ENCODE measurements around the gene TRABD2A. TPM values are rescaled to one million over a fixed set of nuclear protein-coding genes. Genes with fewer than 3 reads are reported as not detected.

Gene TRABD2A
- total and polyA plus RNA-seq, 2 experiments from 2014 or later: 3.4 to 5.0 TPM

DNA sequence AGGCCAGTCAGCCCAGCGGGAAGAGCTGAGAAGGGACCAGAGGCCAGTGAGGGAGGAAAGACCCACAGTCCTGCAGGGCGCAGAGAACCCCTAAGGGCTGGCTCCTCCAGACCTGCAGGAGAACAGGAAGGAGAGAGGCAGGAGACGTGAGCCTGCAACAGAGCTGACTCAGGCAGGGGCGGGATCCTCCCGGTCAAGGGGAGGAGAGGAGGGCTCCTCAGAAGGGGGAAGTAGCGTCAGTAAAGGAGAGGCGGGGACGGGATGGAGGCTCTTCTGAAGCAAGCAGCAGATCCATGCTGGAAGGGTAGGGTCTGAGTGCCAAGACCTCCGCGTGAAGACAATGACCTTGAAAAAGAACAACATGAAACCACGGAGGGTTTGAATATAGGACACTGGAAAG, 50.8 kb downstream of the TRABD2A start:
- Histone ChIP-seq H3K9ac (no peak overlapping the region), H3K79me2 (ENCODE audit: insufficient read depth) (no peaks in the 10 kb centered on the region), H3K4me1 (ENCODE audit: insufficient read depth) (no peaks in the 10 kb centered on the region), H3K36me3 (ENCODE audit: low read depth) (no peaks in the 10 kb centered on the region), H3K4me3 (no peak overlapping the region), H4K20me1 (ENCODE audit: insufficient read depth) (no peaks in the 10 kb centered on the region), H2AFZ (no peak overlapping the region), H3K27me3 (replicated peaks; ENCODE audit: insufficient read depth) (no peaks in the 10 kb centered on the region), H3K27ac (no peak overlapping the region), H3K4me2 (ENCODE audit: unreplicated experiment) (no peak overlapping the region), H3K9me2 (ENCODE audit: insufficient read depth) (no peaks in the 10 kb centered on the region), H3F3A (ENCODE audit: insufficient read depth) (no peaks in the 10 kb centered on the region), H3K9me3 (ENCODE audit: low read depth) (no peaks in the 10 kb centered on the region)
- 76 to 82% methylated on average over 11 of the region's 11 CpGs for WGBS, 2 experiments (ENCODE audit: low coverage in 1 of 2, low lambda C conversion rate in 2 of 2, missing lambda C conversion rate in 2 of 2)
- DNase-seq: no peak
- TF ChIP-seq EZH2phosphoT487 (IDR thresholded peaks at IDR 0.05; ENCODE audit: insufficient read depth, low read depth): no peak
- no peak for TF ChIP-seq EZH2 (IDR thresholded peaks at IDR 0.05; ENCODE audit: insufficient read depth, poor library complexity, severe bottlenecking)
- in situ Hi-C loops (cut with MboI): no loop called here

DNA sequence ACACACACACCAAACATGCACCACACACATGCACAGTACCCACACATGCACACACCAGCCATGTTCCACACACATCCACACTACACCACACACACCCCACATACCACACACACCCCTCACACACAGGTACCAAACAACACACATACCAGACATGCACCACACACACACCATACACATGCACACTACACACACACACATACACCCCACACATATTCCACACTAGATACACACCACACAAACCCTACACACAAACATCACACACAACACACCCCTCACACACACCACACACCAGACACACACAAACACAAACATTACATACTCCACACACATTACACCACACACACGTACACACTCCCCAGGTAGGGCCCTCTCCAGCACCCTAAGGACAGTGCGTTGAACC, 51.2 kb downstream of the TRABD2A start:
- Histone ChIP-seq H2AFZ (no peak overlapping the region), H3K79me2 (ENCODE audit: insufficient read depth) (no peaks in the 10 kb centered on the region), H3K36me3 (ENCODE audit: low read depth) (no peaks in the 10 kb centered on the region), H3K27me3 (replicated peaks; ENCODE audit: insufficient read depth) (no peaks in the 10 kb centered on the region), H3K4me2 (ENCODE audit: unreplicated experiment) (no peak overlapping the region), H3K27ac (no peak overlapping the region), H3K9ac (no peak overlapping the region), H3K9me3 (ENCODE audit: low read depth) (no peaks in the 10 kb centered on the region), H4K20me1 (ENCODE audit: insufficient read depth) (no peaks in the 10 kb centered on the region), H3K9me2 (ENCODE audit: insufficient read depth) (no peaks in the 10 kb centered on the region), H3K4me1 (ENCODE audit: insufficient read depth) (no peaks in the 10 kb centered on the region), H3K4me3 (no peak overlapping the region), H3F3A (ENCODE audit: insufficient read depth) (no peaks in the 10 kb centered on the region)
- in situ Hi-C loops (cut with MboI): no loop called here
- 95 to 96% methylated on average over 2 of the region's 2 CpGs for WGBS, 2 experiments (ENCODE audit: low coverage in 1 of 2, low lambda C conversion rate in 2 of 2, missing lambda C conversion rate in 2 of 2)
- TF ChIP-seq EZH2phosphoT487 (IDR thresholded peaks at IDR 0.05; ENCODE audit: insufficient read depth, low read depth): no peak
- TF ChIP-seq EZH2 (IDR thresholded peaks at IDR 0.05; ENCODE audit: insufficient read depth, poor library complexity, severe bottlenecking): no peak
- no peak for DNase-seq

DNA sequence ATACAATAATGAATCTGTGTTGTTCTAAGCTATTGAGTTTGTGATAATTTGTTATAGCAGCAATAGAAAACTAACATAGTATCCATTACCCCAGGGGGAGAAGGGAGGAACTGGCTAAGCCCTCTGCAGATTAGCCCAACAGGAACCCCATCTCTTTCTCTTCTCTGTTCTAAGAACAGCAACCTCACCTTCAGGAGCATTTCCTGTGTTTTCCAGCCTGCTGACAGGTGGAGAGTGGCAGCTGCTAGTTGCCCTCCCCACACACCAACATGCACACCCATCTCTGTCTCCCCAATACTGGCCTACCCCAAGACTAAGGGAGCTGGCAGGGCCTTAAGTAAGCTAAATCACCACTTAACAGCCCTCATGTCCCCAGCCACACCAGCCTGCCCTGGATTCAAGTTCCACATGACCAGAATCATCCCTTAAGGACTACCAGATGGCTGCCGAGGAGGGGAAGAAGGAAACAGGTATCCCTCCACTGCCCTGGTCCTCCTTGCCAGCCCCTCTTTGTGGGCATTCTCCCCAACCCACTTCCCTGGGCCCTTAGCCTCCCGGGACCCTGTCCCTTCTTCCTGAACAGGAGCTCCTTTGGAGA, 52.8 kb downstream of the TRABD2A start:
- no peaks in the 10 kb centered on the region for H3K27me3 ChIP-seq (replicated peaks; ENCODE audit: insufficient read depth)
- no peaks in the 10 kb centered on the region for H3K4me1 ChIP-seq (ENCODE audit: insufficient read depth)
- no peaks in the 10 kb centered on the region for H3K36me3 ChIP-seq (ENCODE audit: low read depth)
- no peaks in the 10 kb centered on the region for H4K20me1 ChIP-seq (ENCODE audit: insufficient read depth)
- no peak overlapping the region for H3K9ac ChIP-seq
- H3K27ac ChIP-seq: no peak overlapping the region
- H3K9me3 ChIP-seq (ENCODE audit: low read depth): no peaks in the 10 kb centered on the region
- no peak overlapping the region for H3K4me3 ChIP-seq
- TF ChIP-seq EZH2phosphoT487 (IDR thresholded peaks at IDR 0.05; ENCODE audit: insufficient read depth, low read depth): no peak
- TF ChIP-seq EZH2 (IDR thresholded peaks at IDR 0.05; ENCODE audit: insufficient read depth, poor library complexity, severe bottlenecking): no peak
- H3K4me2 ChIP-seq (ENCODE audit: unreplicated experiment): no peak overlapping the region
- no peak for DNase-seq
- H2AFZ ChIP-seq: no peak overlapping the region
- H3K79me2 ChIP-seq (ENCODE audit: insufficient read depth): no peaks in the 10 kb centered on the region
- in situ Hi-C loops (cut with MboI): no loop called here
- no peaks in the 10 kb centered on the region for H3K9me2 ChIP-seq (ENCODE audit: insufficient read depth)
- H3F3A ChIP-seq (ENCODE audit: insufficient read depth): no peaks in the 10 kb centered on the region
- 48 to 86% methylated on average over 2 of the region's 2 CpGs for WGBS, 2 experiments (ENCODE audit: low coverage in 1 of 2, low lambda C conversion rate in 2 of 2, missing lambda C conversion rate in 2 of 2)

DNA sequence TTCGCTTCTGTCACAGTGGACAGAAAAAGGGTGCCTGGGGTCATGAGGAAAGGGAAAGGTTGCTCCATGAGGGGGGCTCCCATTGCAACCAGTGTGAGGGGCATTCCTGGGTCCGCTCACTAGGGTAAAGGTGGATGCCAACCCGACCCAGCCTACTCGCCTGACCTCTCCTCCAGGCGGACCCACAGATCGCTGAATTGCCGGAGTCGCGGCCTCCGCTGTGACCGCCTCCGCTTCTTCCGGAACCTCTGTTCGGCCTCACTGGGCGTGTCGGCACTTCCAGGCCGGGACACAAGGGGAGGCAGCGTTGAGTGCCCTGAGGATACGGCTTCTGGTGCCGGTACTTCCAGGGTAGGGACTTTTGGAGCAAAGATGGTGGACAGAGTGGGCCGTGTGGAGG, 57.1 kb downstream of the TRABD2A start:
- Histone ChIP-seq H2AFZ (no peak overlapping the region), H3K9me3 (ENCODE audit: low read depth) (no peaks in the 10 kb centered on the region), H3K9ac (no peak overlapping the region), H3K4me2 (ENCODE audit: unreplicated experiment) (no peak overlapping the region), H3F3A (ENCODE audit: insufficient read depth) (no peaks in the 10 kb centered on the region), H3K4me1 (ENCODE audit: insufficient read depth) (no peaks in the 10 kb centered on the region), H3K27me3 (replicated peaks; ENCODE audit: insufficient read depth) (no peaks in the 10 kb centered on the region), H3K27ac (no peak overlapping the region), H3K9me2 (ENCODE audit: insufficient read depth) (no peaks in the 10 kb centered on the region), H3K79me2 (ENCODE audit: insufficient read depth) (no peaks in the 10 kb centered on the region), H3K4me3 (no peak overlapping the region), H3K36me3 (ENCODE audit: low read depth) (no peaks in the 10 kb centered on the region), H4K20me1 (ENCODE audit: insufficient read depth) (no peaks in the 10 kb centered on the region)
- in situ Hi-C loops (cut with MboI): no loop called here
- DNase-seq: no peak
- no peak for TF ChIP-seq EZH2phosphoT487 (IDR thresholded peaks at IDR 0.05; ENCODE audit: insufficient read depth, low read depth)
- no peak for TF ChIP-seq EZH2 (IDR thresholded peaks at IDR 0.05; ENCODE audit: insufficient read depth, poor library complexity, severe bottlenecking)
- 89 to 94% methylated on average over 20 to 21 of the region's 21 CpGs for WGBS, 2 experiments (ENCODE audit: low coverage in 1 of 2, low lambda C conversion rate in 2 of 2, missing lambda C conversion rate in 2 of 2)

DNA sequence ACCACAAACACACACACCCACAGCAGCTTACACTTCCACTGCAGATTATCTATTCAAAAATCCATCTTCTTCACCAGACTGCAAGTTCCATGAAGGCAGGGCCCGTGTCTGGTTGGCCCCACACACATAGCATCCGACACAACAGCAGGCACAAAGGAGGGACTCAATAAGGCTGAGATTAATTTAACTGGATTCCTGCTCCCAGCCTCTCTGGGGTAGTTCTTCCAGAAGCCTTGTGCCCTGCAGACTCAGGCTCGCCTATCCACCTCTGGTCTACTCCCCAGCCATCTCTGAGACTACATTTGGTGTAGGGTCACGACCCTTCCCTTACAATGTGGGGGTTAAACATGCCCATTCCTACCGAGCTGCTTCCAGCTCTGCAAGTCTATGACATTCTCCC, 57.7 kb downstream of the TRABD2A start:
- WGBS, 2 experiments (ENCODE audit: low coverage in 1 of 2, low lambda C conversion rate in 2 of 2, missing lambda C conversion rate in 2 of 2): 52 to 64% methylated on average over 5 of the region's 5 CpGs
- no peak for DNase-seq
- Histone ChIP-seq H3K27me3 (replicated peaks; ENCODE audit: insufficient read depth) (no peaks in the 10 kb centered on the region), H3K27ac (no peak overlapping the region), H2AFZ (no peak overlapping the region), H3F3A (ENCODE audit: insufficient read depth) (no peaks in the 10 kb centered on the region), H3K4me1 (ENCODE audit: insufficient read depth) (no peaks in the 10 kb centered on the region), H4K20me1 (ENCODE audit: insufficient read depth) (no peaks in the 10 kb centered on the region), H3K36me3 (ENCODE audit: low read depth) (no peaks in the 10 kb centered on the region), H3K9ac (no peak overlapping the region), H3K79me2 (ENCODE audit: insufficient read depth) (no peaks in the 10 kb centered on the region), H3K4me2 (ENCODE audit: unreplicated experiment) (no peak overlapping the region), H3K9me3 (ENCODE audit: low read depth) (no peaks in the 10 kb centered on the region), H3K4me3 (no peak overlapping the region), H3K9me2 (ENCODE audit: insufficient read depth) (no peaks in the 10 kb centered on the region)
- in situ Hi-C loops (cut with MboI): no loop called here
- TF ChIP-seq EZH2 (IDR thresholded peaks at IDR 0.05; ENCODE audit: insufficient read depth, poor library complexity, severe bottlenecking) (no peak), EZH2phosphoT487 (IDR thresholded peaks at IDR 0.05; ENCODE audit: insufficient read depth, low read depth) (no peak)

Data from GM23248 (cell line).